ENCODE measurements around the gene RNASE2. TPM values are rescaled to one million over a fixed set of nuclear protein-coding genes. Genes with fewer than 3 reads are reported as not detected.

RNASE2 gene
- total and polyA plus RNA-seq, 8 donors = 1.00 to 1.3 (median 1.2) TPM; not detected in 5

GRCh38 chr14:20986811-20987210 lies 31.5 kb downstream of the RNASE2 start:
- H3K27me3 ChIP-seq = no peaks in the 10 kb centered on the region
- DNase-seq = peak in 1 of 2 donors; percentile 38
- H3K27ac ChIP-seq = peak overlapping the region in 1 of 5 donors; percentile 43
- peaks cover 0 to 3% (median 2%) of the 10 kb centered on the region in 4 donors for H3K36me3 ChIP-seq
- no peak overlapping the region for H3K4me3 ChIP-seq
- 43 to 50% (median 49%) methylated on average over 2 of the region's 2 CpGs for WGBS, 5 donors
- H3K9me3 ChIP-seq = no peaks in the 10 kb centered on the region
- intact Hi-C loops (cut with DNase I; ENCODE audit: low total_unique reads) = no loop called here
- TF ChIP-seq, protein P1, sequence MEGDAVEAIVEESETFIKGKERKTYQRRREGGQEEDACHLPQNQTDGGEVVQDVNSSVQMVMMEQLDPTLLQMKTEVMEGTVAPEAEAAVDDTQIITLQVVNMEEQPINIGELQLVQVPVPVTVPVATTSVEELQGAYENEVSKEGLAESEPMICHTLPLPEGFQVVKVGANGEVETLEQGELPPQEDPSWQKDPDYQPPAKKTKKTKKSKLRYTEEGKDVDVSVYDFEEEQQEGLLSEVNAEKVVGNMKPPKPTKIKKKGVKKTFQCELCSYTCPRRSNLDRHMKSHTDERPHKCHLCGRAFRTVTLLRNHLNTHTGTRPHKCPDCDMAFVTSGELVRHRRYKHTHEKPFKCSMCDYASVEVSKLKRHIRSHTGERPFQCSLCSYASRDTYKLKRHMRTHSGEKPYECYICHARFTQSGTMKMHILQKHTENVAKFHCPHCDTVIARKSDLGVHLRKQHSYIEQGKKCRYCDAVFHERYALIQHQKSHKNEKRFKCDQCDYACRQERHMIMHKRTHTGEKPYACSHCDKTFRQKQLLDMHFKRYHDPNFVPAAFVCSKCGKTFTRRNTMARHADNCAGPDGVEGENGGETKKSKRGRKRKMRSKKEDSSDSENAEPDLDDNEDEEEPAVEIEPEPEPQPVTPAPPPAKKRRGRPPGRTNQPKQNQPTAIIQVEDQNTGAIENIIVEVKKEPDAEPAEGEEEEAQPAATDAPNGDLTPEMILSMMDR (IDR thresholded peaks at IDR 0.05) = no peak
- TF ChIP-seq POLR2AphosphoS5 (IDR thresholded peaks at IDR 0.05) (peak in 2 of 3 donors; percentile 11 to 37), POLR2A (IDR thresholded peaks at IDR 0.05) (no peak)
- H3K4me1 ChIP-seq = peaks cover 15 to 31% (median 26%) of the 10 kb centered on the region in 4 donors

DNA sequence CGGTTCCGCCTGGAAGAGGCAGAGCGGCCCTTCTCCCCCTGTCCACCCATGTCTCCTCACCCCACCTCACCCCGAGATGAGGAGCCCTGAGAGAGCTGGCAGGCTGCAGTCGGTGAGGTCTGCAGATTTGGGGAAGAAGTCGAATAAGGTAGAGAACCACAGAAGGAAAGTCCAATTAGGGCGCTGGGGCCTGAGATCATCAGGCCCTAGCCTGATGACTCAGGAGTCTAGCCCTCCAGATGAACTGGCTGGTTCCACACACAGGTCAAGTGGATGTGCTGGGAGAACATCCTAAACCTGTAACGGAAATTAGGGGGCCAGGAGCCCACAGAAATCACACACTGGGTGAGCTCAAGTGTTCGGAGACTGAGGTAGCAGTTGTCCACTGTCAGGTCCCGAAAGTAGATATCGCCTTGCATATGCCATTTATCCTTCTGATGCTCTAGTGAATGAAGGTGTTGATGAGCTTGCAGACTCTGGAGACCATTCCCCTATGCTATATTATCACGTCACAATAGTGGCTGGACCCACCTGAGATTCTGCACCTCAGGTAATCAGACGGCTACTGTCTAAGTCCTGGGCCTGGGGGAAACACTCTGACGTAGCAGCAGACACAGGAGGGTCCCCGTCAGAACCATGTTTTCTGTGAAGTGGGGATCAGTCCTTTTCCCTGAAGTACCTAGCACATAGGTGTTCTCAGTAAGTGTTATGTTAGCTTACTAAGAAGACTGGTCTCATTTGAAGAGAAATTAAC lies 33.6 kb downstream of the RNASE2 start:
- no peak for DNase-seq
- intact Hi-C loops (cut with DNase I; ENCODE audit: low total_unique reads) = no loop called here
- peak overlapping the region; percentile 78 to 98 (median 83) for H3K4me3 ChIP-seq

GRCh38 chr14:20989471-20989786 lies 34.1 kb downstream of the RNASE2 start:
- 0 to 1% (median 1%) methylated on average over 11 of the region's 11 CpGs for WGBS, 5 donors
- Histone ChIP-seq H3K9me3 (no peaks in the 10 kb centered on the region), H3K36me3 (peaks cover 18 to 30% (median 28%) of the 10 kb centered on the region in 4 donors), H3K4me1 (peaks cover 16 to 40% (median 31%) of the 10 kb centered on the region in 4 donors), H3K27me3 (no peaks in the 10 kb centered on the region), H3K4me3 (peak overlapping the region; percentile 78 to 98 (median 83)), H3K27ac (peak overlapping the region; percentile 66 to 85 (median 81))
- intact Hi-C loops (cut with DNase I; ENCODE audit: low total_unique reads) = no loop called here
- TF ChIP-seq POLR2AphosphoS5 (IDR thresholded peaks at IDR 0.05) (no peak), POLR2A (IDR thresholded peaks at IDR 0.05) (no peak), EP300 (IDR thresholded peaks at IDR 0.05) (no peak)
- TF ChIP-seq, protein P1 (IDR thresholded peaks at IDR 0.05) = no peak
- no peak for DNase-seq

More for the DNA sequence above, 33.6 kb downstream of the RNASE2 start:
- Histone ChIP-seq H3K9me3 (no peaks in the 10 kb centered on the region), H3K4me1 (peaks cover 16 to 40% (median 31%) of the 10 kb centered on the region in 4 donors), H3K27me3 (no peaks in the 10 kb centered on the region), H3K36me3 (peaks cover 14 to 24% (median 23%) of the 10 kb centered on the region in 4 donors), H3K27ac (peak overlapping the region; percentile 25 to 85 (median 81))
- no peak for TF ChIP-seq POLR2A (IDR thresholded peaks at IDR 0.05)
- 84 to 90% (median 87%) methylated on average over 15 of the region's 15 CpGs for WGBS, 5 donors

DNA sequence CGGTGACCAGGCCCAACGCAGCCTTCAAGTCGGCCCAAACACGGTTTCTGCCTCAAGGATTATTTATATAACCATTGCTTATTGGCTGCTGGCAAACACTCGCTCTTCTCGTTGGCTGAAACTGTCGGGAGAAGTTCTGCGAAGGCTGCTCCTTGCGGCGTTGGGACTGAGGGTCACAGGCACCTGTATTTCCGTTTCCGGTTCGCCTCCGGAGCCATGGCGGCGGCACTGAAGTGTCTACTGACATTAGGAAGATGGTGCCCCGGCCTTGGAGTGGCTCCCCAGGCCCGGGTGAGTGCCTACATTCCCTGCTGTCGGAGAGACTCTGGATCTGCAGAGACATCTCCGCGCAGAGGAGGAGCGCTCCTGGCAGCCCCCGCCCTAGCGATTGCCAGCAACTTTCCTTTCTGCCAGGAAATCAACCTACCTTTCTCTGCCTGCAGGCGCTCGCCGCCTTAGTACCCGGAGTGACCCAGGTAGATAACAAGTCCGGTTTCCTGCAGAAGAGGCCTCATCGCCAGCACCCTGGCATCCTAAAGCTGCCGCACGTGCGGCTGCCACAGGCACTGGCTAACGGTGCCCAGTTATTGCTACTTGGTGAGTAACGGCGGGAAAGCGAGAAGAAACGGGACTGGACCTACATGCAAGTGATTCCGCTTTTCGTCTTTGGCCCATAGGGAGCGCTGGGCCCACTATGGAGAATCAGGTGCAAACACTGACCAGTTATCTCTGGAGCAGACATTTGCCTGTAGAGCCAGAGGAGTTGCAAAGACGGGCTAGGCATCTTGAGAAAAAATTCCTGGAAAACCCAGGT lies 34.7 kb downstream of the RNASE2 start, which contains the start of gene METTL17:
Gene METTL17, plus strand, starts transcription at position 194 of the 814 bp plus-strand sequence. Its CDS starts 23 bp downstream, at position 217.
- TF ChIP-seq POLR2A (IDR thresholded peaks at IDR 0.05) (no peak), POLR2AphosphoS5 (IDR thresholded peaks at IDR 0.05) (peak in 2 of 3 donors; percentile 62 to 79), EP300 (IDR thresholded peaks at IDR 0.05) (no peak)
- Histone ChIP-seq H3K4me3 (peak within 1 kb of the TSS; percentile 78 to 98 (median 83)), H3K27ac (peak within 1 kb of the TSS; percentile 66 to 85 (median 81)), H3K4me1 (peaks cover 16 to 40% (median 31%) of the 10 kb centered on the region in 4 donors), H3K36me3 (peaks cover 23 to 35% (median 34%) of the 10 kb centered on the region in 4 donors), H3K9me3 (no peaks in the 10 kb centered on the region), H3K27me3 (no peaks in the 10 kb centered on the region)
- 0 to 1% (median 0%) methylated on average over 31 to 42 of the region's 42 CpGs for WGBS, 5 donors
- peak; percentile 89 to 98 for DNase-seq
- intact Hi-C loops (cut with DNase I; ENCODE audit: low total_unique reads) = no loop called here

DNA sequence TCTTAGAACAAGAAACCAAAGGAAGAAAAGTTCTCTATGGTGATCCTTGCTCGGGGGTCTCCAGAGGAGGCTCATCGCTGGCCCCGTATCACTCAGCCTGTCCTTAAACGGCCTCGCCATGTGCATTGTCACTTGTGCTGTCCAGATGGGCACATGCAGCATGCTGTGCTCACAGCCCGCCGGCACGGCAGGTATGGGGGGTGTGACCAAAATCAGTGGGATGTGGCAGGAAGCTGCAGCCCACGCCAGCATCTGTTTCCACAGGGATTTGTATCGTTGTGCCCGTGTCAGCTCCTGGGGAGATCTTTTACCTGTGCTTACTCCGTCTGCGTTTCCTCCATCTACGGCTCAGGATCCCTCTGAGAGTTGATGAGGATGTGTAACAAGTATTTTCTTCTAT lies 41.2 kb downstream of the RNASE2 start:
- peaks cover 43 to 63% (median 61%) of the 10 kb centered on the region in 4 donors for H3K36me3 ChIP-seq
- H3K27ac ChIP-seq = no peak overlapping the region

More for the DNA sequence above, 41.2 kb downstream of the RNASE2 start:
- intact Hi-C loops (cut with DNase I; ENCODE audit: low total_unique reads) = no loop called here
- H3K4me1 ChIP-seq = peaks cover 4 to 17% (median 9%) of the 10 kb centered on the region in 4 donors
- TF ChIP-seq POLR2A (IDR thresholded peaks at IDR 0.05) (no peak), POLR2AphosphoS5 (IDR thresholded peaks at IDR 0.05) (no peak), EP300 (IDR thresholded peaks at IDR 0.05) (no peak)
- TF ChIP-seq, protein P1 (IDR thresholded peaks at IDR 0.05) = no peak
- no peaks in the 10 kb centered on the region for H3K27me3 ChIP-seq
- DNase-seq = no peak
- WGBS, 5 donors = 81 to 88% (median 82%) methylated on average over 14 of the region's 14 CpGs
- no peaks in the 10 kb centered on the region for H3K9me3 ChIP-seq
- H3K4me3 ChIP-seq = no peak overlapping the region

All from stomach (tissue), 9 donors.